Measurements from ENCODE around the gene CYB5B. TPM values are rescaled to one million over a fixed set of nuclear protein-coding genes. Genes with fewer than 3 reads are reported as not detected.

CYB5B gene
- total and polyA plus RNA-seq, 12 donors, result 153 to 1,039 (median 465) TPM

DNA sequence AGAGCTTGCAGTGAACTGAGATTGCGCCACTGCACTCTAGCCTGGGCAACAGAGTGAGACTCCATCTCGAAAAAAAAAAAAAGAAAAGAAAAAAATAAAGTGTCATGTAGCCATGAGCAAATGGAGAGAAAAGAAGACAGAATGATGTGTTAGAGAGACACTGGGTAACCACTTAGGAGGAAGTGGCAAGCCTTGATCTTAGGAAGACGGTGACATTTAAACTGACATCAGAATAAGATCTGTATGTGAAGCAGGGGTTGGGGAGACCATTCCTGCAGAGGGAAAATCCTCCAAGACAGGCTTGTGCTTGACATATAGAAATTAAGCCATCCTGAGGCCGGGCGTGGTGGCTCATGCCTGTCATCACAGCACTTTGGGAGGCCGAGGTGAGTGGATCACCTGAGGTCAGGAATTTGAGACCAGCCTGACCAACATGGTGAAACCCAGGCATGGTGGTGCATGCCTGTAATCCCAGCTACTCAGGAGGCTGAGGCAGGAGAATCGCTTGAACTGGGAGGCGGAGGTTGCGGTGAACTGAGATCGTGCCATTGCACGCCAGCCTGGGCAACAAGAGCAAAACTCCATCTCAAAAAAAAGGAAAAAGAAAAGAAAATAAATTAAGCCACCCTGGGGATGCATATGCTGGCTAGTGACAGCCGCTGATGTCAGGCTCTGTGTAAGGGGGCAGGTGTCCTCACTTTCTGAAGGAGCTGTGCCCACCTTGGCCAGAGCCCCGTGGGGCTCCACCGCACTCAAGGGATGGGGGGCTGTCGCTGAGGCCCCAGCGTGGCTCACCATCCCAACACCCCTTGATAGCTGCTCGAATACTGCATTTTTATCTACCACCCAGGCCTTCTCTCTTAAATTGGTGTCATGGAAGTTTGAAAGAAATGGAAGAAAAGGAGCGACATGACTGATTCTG is 13.1 kb upstream of the CYB5B start:
- H3K4me3 ChIP-seq, result no peak overlapping the region
- H3K4me1 ChIP-seq (replicated peaks in 1 of 2), result peaks cover 50 to 58% of the 10 kb centered on the region in 2 donors
- no peaks in the 10 kb centered on the region for H3K27me3 ChIP-seq
- TF ChIP-seq, protein P1, sequence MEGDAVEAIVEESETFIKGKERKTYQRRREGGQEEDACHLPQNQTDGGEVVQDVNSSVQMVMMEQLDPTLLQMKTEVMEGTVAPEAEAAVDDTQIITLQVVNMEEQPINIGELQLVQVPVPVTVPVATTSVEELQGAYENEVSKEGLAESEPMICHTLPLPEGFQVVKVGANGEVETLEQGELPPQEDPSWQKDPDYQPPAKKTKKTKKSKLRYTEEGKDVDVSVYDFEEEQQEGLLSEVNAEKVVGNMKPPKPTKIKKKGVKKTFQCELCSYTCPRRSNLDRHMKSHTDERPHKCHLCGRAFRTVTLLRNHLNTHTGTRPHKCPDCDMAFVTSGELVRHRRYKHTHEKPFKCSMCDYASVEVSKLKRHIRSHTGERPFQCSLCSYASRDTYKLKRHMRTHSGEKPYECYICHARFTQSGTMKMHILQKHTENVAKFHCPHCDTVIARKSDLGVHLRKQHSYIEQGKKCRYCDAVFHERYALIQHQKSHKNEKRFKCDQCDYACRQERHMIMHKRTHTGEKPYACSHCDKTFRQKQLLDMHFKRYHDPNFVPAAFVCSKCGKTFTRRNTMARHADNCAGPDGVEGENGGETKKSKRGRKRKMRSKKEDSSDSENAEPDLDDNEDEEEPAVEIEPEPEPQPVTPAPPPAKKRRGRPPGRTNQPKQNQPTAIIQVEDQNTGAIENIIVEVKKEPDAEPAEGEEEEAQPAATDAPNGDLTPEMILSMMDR (IDR thresholded peaks at IDR 0.05), result no peak
- no peak for TF ChIP-seq POLR2A (IDR thresholded peaks at IDR 0.05)
- H3K36me3 ChIP-seq (replicated peaks in 1 of 2), result no peaks in the 10 kb centered on the region
- intact Hi-C loops (cut with DNase I), result no loop called here
- WGBS, 4 donors, result 78 to 86% (median 83%) methylated on average over 18 of the region's 18 CpGs
- H3K9me3 ChIP-seq (replicated peaks in 1 of 3), result no peaks in the 10 kb centered on the region
- DNase-seq, result peak in 3 of 7 donors; percentile 12 to 48 (median 20)
- H3K27ac ChIP-seq, result peak overlapping the region; percentile 89 to 96 (median 94)

DNA sequence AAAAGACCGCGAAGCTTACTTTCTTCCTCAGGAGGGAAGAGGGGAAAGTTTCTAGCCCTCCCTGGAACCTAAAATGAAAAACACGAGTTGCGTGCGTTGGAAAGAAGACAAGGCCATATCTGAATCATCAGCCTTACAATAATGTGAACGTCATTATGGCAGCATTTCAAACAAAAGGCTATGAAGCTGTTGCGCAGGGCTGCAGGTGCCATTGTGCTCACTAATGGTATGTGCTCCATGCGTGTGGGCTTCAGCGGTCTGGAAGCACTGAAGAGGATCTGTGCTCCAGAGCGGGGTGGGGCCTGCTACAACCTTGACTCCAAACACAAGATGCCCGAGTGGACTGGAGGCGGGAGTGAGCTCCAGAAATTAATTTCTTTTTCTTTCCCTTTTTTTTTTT is 12.1 kb upstream of the CYB5B start:
- Histone ChIP-seq H3K4me3 (no peak overlapping the region), H3K9me3 (replicated peaks in 1 of 3) (no peaks in the 10 kb centered on the region), H3K4me1 (replicated peaks in 1 of 2) (peaks cover 55 to 64% of the 10 kb centered on the region in 2 donors), H3K36me3 (replicated peaks in 1 of 2) (no peaks in the 10 kb centered on the region), H3K27me3 (no peaks in the 10 kb centered on the region), H3K27ac (peak overlapping the region; percentile 89 to 96 (median 94))
- intact Hi-C loops (cut with DNase I), result no loop called here
- 40 to 63% (median 45%) methylated on average over 12 of the region's 12 CpGs for WGBS, 4 donors
- peak in 1 of 2 donors; percentile 81 for TF ChIP-seq POLR2A (IDR thresholded peaks at IDR 0.05)
- TF ChIP-seq, protein P1 (IDR thresholded peaks at IDR 0.05), result no peak
- peak; percentile 68 to 86 (median 78) for DNase-seq

DNA sequence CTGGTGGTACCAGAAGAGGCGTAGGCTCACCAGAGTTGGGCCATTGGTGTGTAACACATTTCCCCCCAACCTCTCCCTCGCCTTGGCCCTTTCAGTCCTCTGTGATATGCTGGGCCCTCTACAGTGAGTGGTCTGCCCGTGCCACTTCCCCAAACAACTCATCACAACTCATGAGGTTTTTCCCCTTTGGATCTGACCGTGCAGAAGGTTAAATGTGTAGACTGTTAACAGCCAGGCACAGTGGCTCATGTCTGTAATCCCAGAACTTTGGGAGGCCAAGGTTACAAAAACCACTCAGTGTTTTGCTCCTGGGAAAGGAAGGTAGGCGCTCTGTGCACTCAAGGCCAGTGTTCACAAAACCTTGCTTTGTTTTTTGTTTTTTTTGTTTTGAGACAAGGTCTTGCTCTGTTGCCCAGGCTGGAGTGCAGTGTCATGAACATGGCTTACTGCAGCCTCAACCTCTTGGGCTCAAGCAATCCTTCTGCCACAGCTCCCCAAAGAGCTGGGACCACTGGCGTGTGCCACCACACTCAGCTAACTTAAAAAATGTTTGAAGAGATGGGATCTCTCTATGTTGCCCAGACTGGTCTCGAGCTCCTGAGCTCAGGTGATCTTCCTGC is 11.3 kb upstream of the CYB5B start:
- no peaks in the 10 kb centered on the region for H3K36me3 ChIP-seq (replicated peaks in 1 of 2)
- no peaks in the 10 kb centered on the region for H3K27me3 ChIP-seq
- peak in 5 of 7 donors; percentile 46 to 69 (median 48) for DNase-seq
- H3K27ac ChIP-seq, result peak overlapping the region; percentile 89 to 96 (median 94)
- intact Hi-C loops (cut with DNase I), result no loop called here
- H3K4me1 ChIP-seq (replicated peaks in 1 of 2), result peaks cover 62 to 64% of the 10 kb centered on the region in 2 donors
- WGBS, 4 donors, result 51 to 63% (median 58%) methylated on average over 6 to 7 of the region's 7 CpGs
- H3K9me3 ChIP-seq (replicated peaks in 1 of 3), result no peaks in the 10 kb centered on the region
- H3K4me3 ChIP-seq, result no peak overlapping the region
- TF ChIP-seq POLR2A (IDR thresholded peaks at IDR 0.05), result peak in 1 of 2 donors; percentile 21
- TF ChIP-seq, protein P1 (IDR thresholded peaks at IDR 0.05), result no peak

DNA sequence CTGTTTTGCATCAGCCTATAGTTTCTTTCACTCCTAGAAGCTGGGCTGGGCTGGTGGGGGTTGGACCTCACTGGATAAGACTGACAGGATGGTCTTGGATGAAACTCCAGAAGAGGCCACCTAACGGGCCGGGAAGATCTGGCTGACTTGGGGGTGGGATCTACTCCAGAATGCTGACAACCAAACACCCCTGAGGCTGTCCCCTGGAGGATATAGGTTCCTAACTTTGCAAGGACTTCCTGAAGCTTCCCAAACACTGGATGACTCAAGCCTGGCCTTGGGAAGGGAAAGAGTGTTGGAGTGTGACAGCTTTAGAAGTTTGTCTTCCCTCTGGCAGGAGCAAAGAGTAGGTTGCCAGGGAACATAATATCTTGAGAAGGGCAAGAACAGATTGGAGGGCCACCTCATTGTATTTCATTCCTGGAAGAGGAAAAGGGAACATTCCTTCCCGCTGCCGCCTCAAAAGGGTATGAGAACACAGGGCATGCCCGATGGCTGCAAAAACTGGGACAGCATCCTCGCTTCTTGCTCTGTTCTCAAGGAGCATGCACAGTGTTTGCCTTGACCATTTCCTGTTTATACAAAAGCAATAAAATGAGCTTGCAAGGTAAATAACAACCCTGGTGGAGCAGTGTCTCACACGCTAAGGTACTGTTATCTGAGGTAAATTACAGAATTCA is 6.8 kb upstream of the CYB5B start:
- Histone ChIP-seq H3K27ac (peak overlapping the region; percentile 70 to 83 (median 75)), H3K4me3 (no peak overlapping the region)

More for the DNA sequence above, 6.8 kb upstream of the CYB5B start:
- H3K4me1 ChIP-seq (replicated peaks in 1 of 2), result peaks cover 24 to 27% of the 10 kb centered on the region in 2 donors
- 10 to 30% (median 25%) methylated on average over 7 of the region's 7 CpGs for WGBS, 4 donors
- intact Hi-C loops (cut with DNase I), result no loop called here
- no peaks in the 10 kb centered on the region for H3K36me3 ChIP-seq (replicated peaks in 1 of 2)
- H3K27me3 ChIP-seq, result no peaks in the 10 kb centered on the region
- DNase-seq, result peak in 6 of 7 donors; percentile 62 to 79 (median 75)
- TF ChIP-seq, protein P1 (IDR thresholded peaks at IDR 0.05), result no peak
- peak in 1 of 2 donors; percentile 38 for TF ChIP-seq POLR2A (IDR thresholded peaks at IDR 0.05)
- H3K9me3 ChIP-seq (replicated peaks in 1 of 3), result no peaks in the 10 kb centered on the region
